ENCODE measurements around the gene SHISAL1. TPM values are rescaled to one million over a fixed set of nuclear protein-coding genes. Genes with fewer than 3 reads are reported as not detected.

Gene SHISAL1
- total RNA-seq, 1 donor from 2014 or later, result 0.58 TPM

DNA sequence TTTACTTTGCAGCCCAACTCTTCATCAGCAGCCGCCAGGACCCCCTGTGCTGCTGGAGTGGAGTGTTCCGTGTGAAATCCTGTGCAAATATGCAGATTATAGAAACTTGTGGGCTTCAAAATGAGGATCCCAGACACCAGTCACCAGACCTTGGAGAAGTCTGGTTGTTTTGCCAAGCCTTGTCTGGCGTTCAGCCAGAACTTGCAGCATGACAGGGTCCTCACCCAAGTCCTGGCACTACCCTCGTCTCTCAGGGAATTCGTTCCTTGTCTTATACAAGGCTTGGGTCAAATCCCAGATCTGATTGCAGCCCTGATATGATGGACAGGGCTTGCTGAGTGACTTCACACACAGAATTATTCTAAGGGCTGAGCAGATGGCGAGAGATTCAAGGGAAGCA is 18.9 kb downstream of the SHISAL1 start:
- Mint-ChIP-seq H3K4me3 (no peak overlapping the region), H3K4me1 (peaks cover 9% of the 10 kb centered on the region), H3K36me3 (peaks cover 2% of the 10 kb centered on the region), H3K27me3 (ENCODE audit: low read depth) (no peaks in the 10 kb centered on the region), H3K27ac (no peak overlapping the region), H3K9me3 (peaks cover 12% of the 10 kb centered on the region)
- TF ChIP-seq, protein P1, sequence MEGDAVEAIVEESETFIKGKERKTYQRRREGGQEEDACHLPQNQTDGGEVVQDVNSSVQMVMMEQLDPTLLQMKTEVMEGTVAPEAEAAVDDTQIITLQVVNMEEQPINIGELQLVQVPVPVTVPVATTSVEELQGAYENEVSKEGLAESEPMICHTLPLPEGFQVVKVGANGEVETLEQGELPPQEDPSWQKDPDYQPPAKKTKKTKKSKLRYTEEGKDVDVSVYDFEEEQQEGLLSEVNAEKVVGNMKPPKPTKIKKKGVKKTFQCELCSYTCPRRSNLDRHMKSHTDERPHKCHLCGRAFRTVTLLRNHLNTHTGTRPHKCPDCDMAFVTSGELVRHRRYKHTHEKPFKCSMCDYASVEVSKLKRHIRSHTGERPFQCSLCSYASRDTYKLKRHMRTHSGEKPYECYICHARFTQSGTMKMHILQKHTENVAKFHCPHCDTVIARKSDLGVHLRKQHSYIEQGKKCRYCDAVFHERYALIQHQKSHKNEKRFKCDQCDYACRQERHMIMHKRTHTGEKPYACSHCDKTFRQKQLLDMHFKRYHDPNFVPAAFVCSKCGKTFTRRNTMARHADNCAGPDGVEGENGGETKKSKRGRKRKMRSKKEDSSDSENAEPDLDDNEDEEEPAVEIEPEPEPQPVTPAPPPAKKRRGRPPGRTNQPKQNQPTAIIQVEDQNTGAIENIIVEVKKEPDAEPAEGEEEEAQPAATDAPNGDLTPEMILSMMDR (IDR thresholded peaks at IDR 0.05; ENCODE audit: unreplicated experiment), result no peak
- no peak for DNase-seq (ENCODE audit: low spot score in 2 of 2, unreplicated experiment in 2 of 2)

- H3K4me3 Mint-ChIP-seq, result no peak overlapping the region
- TF ChIP-seq, protein P1 (IDR thresholded peaks at IDR 0.05; ENCODE audit: unreplicated experiment), result no peak
- peaks cover 2% of the 10 kb centered on the region for H3K36me3 Mint-ChIP-seq
- H3K27me3 Mint-ChIP-seq (ENCODE audit: low read depth), result no peaks in the 10 kb centered on the region
- H3K4me1 Mint-ChIP-seq, result peaks cover 9% of the 10 kb centered on the region
- no peak overlapping the region for H3K27ac Mint-ChIP-seq
- no peak for DNase-seq (ENCODE audit: low spot score in 2 of 2, unreplicated experiment in 2 of 2)
- peaks cover 12% of the 10 kb centered on the region for H3K9me3 Mint-ChIP-seq
These were observed 19.7 kb downstream of the SHISAL1 start for GRCh38 chr22:44293034-44293433.

DNA sequence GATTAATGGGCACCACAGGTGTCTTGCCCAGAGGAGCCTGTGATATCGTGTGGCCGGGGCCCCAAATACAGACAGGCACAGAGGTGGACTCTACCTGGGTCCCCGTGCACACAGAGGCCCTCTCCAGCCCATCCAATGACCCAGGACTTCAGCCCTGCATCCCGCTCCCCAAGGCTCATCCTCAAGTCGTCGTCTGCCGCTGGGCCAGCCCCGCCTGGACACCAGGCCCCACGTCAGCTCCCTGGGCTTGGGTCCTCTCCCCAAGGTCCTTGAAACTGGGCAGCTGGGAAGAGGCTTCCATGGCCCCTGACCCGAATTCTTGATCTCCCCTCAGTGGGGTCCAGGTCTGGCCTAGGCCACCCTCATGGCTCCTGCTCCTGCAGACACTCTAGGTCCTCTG is 20.2 kb downstream of the SHISAL1 start:
- Mint-ChIP-seq H3K27ac (no peak overlapping the region), H3K4me1 (peaks cover 9% of the 10 kb centered on the region)

DNA sequence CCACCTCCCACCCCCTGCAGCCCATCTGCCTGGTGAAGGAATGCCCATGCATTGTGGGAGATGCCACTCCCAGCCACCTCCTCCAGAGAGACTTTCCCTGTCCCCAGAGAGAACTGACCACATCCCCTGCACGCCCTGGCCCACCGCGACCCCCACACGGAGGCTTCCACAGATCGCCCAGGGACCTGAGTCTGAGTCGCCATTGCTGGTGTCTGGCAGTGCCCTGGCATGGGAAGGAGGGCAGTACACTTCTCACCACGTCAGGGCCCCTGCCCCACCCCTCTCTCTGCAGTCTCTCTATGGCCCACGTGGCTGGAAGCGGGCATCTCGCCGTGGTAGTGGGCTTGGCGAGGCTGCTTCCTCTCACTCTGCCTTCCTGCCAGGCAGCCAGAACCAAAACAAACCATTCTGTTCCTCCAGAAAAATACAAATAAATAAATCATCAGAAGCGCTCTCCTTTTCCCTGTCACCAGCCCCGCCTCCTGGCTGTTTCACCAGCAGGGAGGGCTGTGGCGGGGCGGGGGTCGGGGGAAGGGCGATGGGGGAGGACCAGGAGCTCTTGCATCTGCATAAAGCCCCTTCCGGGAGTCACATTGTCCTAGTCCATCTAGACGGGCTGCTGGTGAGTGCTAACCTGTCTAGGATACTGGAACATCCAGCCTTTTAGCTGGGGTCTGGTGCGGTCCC is 20.9 kb downstream of the SHISAL1 start:
- Mint-ChIP-seq H3K4me3 (no peak overlapping the region), H3K27me3 (ENCODE audit: low read depth) (no peaks in the 10 kb centered on the region), H3K4me1 (peaks cover 9% of the 10 kb centered on the region), H3K9me3 (peaks cover 12% of the 10 kb centered on the region), H3K36me3 (peaks cover 2% of the 10 kb centered on the region), H3K27ac (no peak overlapping the region)
- no peak for DNase-seq (ENCODE audit: low spot score in 2 of 2, unreplicated experiment in 2 of 2)
- TF ChIP-seq, protein P1 (IDR thresholded peaks at IDR 0.05; ENCODE audit: unreplicated experiment), result no peak

More for the DNA sequence above, 20.2 kb downstream of the SHISAL1 start:
- peaks cover 2% of the 10 kb centered on the region for H3K36me3 Mint-ChIP-seq
- no peak overlapping the region for H3K4me3 Mint-ChIP-seq
- H3K9me3 Mint-ChIP-seq, result peaks cover 12% of the 10 kb centered on the region
- no peaks in the 10 kb centered on the region for H3K27me3 Mint-ChIP-seq (ENCODE audit: low read depth)
- TF ChIP-seq, protein P1 (IDR thresholded peaks at IDR 0.05; ENCODE audit: unreplicated experiment), result no peak
- no peak for DNase-seq (ENCODE audit: low spot score in 2 of 2, unreplicated experiment in 2 of 2)

- Mint-ChIP-seq H3K4me3 (no peak overlapping the region), H3K36me3 (peaks cover 2% of the 10 kb centered on the region)
- no peak for DNase-seq (ENCODE audit: low spot score in 2 of 2, unreplicated experiment in 2 of 2)
These were observed 21.5 kb downstream of the SHISAL1 start for GRCh38 chr22:44291265-44291664.

More at GRCh38 chr22:44291265-44291664, 21.5 kb downstream of the SHISAL1 start:
- peaks cover 9% of the 10 kb centered on the region for H3K4me1 Mint-ChIP-seq
- TF ChIP-seq, protein P1 (IDR thresholded peaks at IDR 0.05; ENCODE audit: unreplicated experiment), result no peak
- H3K27ac Mint-ChIP-seq, result no peak overlapping the region
- no peaks in the 10 kb centered on the region for H3K27me3 Mint-ChIP-seq (ENCODE audit: low read depth)
- peaks cover 12% of the 10 kb centered on the region for H3K9me3 Mint-ChIP-seq

Measured in mesothelial cell of epicardium (in vitro differentiated cells).